GM21529 (cell line): Measurements from ENCODE around the gene MAST4.

Experiments
- ATAC-seq: cut with Tn5 transposase; IDR thresholded peaks from one replicate; pipeline ENCODE4 v1.9.1; 2021; ENCODE audit not compliant: unreplicated experiment

The MAST4 gene

DNA sequence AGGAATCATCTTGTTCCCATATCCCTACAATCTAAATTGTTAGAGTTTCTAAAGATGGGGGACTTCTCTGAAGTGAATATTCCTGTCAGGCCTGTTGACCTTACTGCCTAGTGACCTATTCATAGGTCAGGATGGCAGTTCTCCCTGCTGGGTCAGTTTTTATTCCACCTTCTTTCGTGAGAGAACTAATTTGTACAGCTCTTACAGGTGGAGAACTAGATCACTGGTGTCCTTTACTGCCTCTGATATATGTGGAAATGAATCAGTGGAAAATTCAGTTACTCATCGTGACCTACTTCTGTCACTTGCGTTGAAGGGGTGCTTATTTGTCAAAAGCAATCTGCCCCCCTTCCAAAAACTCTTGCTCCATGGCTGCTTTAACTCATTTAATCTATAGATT is 435.5 kb downstream of the MAST4 start:
- no peak for ATAC-seq

DNA sequence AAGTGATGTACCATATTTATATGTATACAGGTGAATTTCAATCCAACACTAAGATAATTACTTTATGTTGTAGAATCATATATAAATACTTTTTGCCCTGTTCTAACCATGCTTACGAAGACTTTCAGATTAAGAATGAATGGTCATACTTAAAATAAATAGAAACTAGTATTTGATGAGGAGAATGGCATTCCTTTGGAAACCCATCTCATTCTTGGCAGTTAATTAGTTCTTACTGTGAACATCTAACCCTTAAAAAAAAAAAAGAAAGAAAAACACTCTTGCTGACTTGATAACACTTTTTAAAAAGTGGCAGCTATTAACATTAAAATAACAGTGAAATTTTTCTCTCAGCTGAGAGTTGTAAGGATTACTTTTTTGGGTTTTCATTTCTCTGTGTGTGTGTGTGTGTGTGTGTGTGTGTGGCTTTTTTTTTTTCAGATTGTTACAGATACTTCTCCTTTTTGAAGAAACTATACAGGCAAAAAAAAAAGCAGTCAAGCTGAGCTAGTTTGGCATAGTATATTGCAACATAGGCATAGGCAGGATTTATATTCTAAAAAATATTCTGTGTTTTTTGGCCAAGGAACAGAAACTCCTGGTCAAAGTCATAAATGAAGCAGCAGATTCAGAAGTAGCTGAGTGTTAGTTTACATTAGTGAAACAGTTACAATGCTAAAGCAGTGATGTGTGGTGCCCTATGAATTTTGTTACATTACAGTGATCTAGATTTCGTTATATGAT is 436.9 kb downstream of the MAST4 start:
- no peak for ATAC-seq

GRCh38 chr5:67033880-67034651 is 437.9 kb downstream of the MAST4 start:
- no peak for ATAC-seq

- no peak for ATAC-seq
Observed at GRCh38 chr5:67035098-67035740, 439.0 kb downstream of the MAST4 start.

GRCh38 chr5:67037171-67037570 is 441.0 kb downstream of the MAST4 start:
- ATAC-seq: no peak

DNA sequence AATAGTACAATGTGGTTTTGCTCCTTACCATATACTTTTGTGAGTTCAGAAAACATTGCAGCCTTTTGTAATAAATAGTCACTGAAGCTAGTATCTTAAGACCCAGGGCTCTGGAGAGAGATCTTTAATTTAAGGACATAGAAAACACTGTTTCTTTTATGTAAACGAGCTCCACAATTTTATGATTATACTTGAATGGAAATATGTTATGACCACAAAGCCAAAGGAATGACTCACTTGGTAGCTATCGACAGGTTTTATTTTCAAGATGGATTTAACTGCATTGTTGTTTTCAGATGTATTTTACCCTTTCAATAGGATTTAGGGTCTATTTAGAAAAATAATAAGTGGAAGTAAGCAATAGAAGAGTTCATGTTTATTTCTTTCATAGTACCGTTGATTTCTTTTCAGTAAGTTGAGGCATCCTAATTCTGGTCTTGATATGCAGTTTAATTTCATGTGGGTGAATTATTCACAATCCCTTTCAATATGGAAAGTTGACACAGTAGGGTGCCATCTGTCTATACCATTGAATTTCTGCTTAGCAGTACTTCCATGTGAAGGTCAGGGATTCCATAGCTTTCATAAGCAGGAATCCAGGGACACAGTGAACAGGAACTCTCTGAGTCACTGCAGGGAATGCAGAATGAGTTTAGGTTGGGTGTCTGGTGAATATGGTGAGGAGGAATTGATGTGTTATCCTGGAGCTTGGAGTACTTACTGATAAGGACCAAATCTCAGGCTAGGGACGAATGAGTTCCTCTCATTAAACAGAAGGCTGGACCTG is 442.8 kb downstream of the MAST4 start:
- ATAC-seq: no peak

DNA sequence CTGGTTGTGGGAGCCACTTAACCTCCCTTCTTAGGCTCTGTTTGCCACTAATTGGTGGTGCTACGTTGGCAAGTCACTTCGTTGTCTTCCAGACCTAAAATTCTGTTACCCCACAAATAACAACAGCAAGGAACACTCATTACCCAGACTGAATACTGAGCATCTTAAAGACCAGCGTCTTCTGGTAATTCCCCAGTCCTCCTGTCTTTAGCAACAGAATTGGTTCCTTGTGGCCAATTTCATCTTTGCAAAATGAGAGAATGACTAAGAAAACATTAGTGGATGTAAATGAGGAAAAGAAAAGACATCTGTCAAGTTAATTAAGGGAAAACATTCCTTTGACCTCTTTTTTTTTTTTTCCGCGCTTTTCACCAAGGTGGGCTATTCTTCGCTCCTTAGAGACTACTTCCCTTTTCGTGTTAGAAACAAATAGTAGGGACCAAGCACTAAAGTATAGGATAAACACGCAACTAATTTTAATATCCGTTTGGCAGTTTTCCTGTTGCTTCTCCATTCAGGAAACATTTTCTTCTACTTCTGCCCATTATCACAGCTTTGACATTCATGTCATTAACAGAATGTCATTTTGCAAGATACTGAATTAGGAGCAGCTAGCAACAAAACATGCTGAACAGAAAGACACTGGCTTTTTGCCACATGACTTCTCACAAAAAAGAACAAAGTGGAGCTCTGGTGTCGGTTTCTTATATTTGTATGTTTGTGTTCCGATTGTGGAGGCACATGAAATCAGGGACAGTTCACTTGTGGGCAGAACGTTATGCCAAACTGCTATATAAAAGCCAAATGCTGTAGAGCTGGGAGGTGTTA is 446.2 kb downstream of the MAST4 start:
- ATAC-seq: no peak

DNA sequence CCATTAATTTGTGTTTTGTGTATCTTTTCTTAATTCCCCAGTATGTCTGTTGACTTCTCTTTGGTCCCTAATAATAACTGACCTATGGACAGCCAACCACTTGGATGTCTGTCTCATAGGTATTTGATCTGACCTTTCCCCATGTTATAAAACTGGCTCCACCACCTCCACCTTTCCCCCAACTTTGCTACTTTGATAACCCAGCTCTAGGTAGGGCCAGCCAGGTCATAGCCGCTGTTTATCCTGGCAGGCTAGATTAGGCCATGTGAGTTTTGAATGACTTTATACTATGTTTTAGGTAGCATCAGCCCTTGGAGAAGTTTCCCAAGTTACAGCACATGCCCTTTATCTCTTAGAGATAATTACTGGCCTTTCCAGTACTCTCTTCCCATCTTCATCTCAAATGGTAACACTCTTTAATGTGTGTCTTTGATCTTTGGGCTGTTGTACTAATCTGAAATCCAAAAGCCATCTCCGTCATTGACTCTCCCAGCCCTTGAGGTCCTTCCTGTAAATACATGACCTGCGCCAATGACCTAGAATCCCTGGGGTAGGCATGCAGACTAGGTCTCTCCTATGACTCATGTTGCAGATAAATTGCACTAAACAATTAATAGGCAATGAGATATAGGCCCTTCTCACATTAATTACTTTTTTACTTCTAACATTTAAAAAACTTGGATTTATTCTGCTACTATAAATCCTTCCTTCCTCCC is 447.8 kb downstream of the MAST4 start:
- ATAC-seq: no peak

- no peak for ATAC-seq
Observed at GRCh38 chr5:67045816-67046740, 449.9 kb downstream of the MAST4 start.

DNA sequence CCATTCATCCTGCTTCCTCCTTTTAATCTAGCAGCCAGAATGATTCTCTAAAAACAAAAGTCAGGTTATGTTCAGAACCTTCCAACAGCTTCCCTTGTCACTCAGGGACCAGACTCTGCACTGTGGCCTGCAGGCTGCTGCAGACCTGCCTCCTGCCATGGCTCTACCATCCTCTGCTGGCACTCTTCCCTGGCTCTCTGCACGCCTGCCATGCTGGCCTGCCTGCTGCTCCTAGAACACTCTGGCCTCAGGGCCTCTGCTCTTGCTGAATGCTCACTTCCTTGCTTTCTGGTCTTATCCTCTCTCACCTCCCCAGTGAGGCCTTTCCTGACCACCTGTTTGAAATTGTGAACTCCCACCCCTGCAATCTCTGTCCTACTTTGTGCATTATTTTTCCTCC is 451.0 kb downstream of the MAST4 start:
- no peak for ATAC-seq

- no peak for ATAC-seq
Observed at GRCh38 chr5:67047616-67048015, 451.4 kb downstream of the MAST4 start.

DNA sequence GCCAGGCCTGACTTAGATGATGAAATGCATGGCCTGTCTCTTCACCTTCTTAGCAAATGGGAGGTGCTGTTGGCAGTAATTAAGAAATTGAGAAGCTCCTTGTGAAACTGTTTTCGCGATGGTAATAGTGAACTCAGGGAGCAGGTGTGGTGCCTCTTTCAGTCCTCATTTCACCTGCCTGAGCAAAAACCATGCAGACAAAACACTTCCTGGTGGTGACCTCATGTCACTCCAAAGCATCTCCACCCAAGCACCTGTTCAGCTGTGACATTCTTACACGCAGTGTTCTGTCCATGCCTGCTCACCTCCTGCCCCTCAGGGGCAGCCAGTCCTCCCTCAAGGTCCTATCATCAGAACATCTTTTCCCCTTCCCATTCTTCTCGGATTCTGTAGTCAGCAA is 453.9 kb downstream of the MAST4 start:
- ATAC-seq: no peak

DNA sequence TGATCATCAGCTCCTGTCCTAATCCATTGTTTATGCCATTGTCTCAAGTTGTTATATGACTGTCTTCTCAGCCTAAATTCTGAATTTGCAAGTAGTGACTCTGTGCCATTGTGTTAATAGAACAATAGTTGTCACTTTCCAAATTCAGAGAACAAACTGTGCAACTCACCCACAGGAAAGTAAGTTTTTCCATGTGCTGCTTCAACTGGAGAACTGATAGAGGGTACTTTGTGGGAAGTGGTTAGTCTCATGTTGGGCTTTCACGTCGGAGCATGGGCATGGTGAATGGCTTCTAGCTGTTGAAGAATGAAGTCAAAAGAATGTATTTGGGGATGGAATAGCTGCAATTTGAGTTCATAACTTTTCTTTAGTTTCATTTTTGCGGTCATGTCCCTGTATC is 454.4 kb downstream of the MAST4 start:
- ATAC-seq: no peak

DNA sequence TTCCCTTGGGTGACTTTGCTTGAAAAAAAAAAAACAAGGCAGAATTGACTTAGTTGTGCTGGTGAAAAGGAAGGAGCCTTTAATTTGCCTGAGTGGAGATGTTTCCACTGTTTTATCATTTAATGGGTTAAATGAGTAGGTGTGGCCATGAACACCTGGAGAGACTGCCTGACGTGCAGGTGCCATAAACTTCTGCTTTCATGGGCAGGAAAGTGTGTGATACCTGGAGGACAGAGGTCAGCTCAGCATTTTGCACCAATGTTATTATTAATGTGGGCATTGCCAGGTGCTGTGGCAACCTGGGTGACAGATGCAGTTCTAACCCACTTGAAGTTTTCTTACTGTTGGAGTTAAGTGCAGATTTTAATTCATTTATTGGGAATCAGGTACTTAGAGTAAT is 455.0 kb downstream of the MAST4 start:
- no peak for ATAC-seq

DNA sequence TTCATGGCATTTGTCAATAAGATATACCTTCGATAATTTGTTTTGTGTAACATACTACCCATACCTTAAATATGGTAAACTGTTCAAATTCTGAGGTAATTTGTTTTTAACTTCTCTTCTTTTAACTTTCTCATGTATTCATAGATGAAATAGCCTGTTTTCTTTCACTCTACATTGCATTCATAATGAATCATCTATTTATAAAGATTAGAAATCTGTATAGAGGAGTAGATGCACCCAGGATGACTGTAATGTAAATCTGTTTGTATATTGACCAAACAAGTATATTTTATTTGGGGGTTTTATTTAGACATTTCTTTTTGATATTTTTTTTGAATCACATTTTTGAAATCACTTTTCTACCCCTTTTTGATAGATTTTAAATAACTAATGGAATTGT is 455.8 kb downstream of the MAST4 start:
- ATAC-seq: no peak

- no peak for ATAC-seq
Observed at GRCh38 chr5:67053229-67053628, 457.0 kb downstream of the MAST4 start.

GRCh38 chr5:67058998-67059743 is 463.0 kb downstream of the MAST4 start:
- no peak for ATAC-seq
